Activated naive CD4-positive, alpha-beta T cell treated with anti-CD3 and anti-CD28 coated beads for 36 hours (primary cell): ENCODE results near the gene HPCA. TPM values are rescaled to one million over a fixed set of nuclear protein-coding genes. Genes with fewer than 3 reads are reported as not detected.

Experiments
- CTCF ChIA-PET: fragments of 350-600 bp; sonication (Branson Sonifier 250); formaldehyde crosslinking; loops from one replicate; lab custom pipeline; 2021; ENCODE audit warnings: antibody characterized with exemption; lab: Charles Lee
- DNase-seq: peaks from one replicate; pipeline ENCODE4 v3.0.0-alpha.2; 2020
- H3K27ac Mint-ChIP-seq: one replicate; pipeline ENCODE4 v1.8.0; 2021; ENCODE audit warnings: mild to moderate bottlenecking, mixed read lengths
- H3K27me3 Mint-ChIP-seq: one replicate; pipeline ENCODE4 v1.8.0; 2021; ENCODE audit warnings: low read depth, mixed read lengths
- H3K36me3 Mint-ChIP-seq: one replicate; pipeline ENCODE4 v1.8.0; 2021; ENCODE audit warnings: low read depth, mixed read lengths
- H3K4me1 Mint-ChIP-seq: one replicate; pipeline ENCODE4 v1.8.0; 2021; ENCODE audit warnings: low read depth, mixed read lengths
- H3K4me3 Mint-ChIP-seq: one replicate; pipeline ENCODE4 v1.8.0; 2021; ENCODE audit warnings: mild to moderate bottlenecking, moderate library complexity, mixed read lengths
- H3K9me3 Mint-ChIP-seq: one replicate; pipeline ENCODE4 v1.8.0; 2021; ENCODE audit warnings: mixed read lengths
- intact Hi-C: fragments of 100-400 bp; cut with micrococcal nuclease; formaldehyde crosslinking; loops from one replicate; pipeline ENCODE4 v1.15.1; 2023
- total RNA-seq, 2 experiments: library from RNA; stranded (reverse); gene quantifications; one replicate each; pipeline ENCODE4 v1.2.3, GENCODE V29; 2021

Gene HPCA
- total RNA-seq, 2 experiments from 2014 or later: not detected

DNA sequence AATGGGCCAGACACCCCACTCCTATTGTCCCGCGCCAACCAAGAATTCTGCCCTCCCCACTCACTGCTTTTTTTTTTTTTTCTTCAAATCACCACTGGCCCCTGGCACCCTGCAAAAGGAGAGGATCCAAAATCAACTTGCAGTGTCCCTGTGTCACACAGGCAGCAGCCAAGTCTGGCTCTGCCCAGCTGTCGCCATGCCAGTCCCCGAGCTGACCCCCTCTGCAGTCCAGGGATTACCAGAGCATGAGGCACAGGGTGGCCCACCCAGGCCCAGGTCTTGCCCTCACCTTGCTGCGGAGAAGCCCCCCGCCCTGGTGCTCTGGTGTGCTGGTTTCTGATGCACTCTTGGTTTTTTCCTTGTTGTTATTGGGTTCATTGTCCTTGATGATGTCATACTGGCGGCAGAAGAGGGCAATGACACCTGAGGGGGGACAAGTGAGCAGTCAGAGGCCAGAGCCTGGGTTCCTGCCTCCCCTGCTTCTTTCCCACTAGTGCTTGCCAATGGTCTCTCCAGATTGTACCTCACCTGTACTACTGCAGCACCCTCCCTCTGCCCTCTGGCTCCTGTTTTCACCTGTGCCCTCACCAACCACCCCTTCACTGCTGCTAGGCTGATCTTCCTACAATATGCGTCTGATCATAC lies 21.8 kb upstream of the HPCA start:
- intact Hi-C loops: no loop called here
- H3K9me3 Mint-ChIP-seq: no peaks in the 10 kb centered on the region

DNA sequence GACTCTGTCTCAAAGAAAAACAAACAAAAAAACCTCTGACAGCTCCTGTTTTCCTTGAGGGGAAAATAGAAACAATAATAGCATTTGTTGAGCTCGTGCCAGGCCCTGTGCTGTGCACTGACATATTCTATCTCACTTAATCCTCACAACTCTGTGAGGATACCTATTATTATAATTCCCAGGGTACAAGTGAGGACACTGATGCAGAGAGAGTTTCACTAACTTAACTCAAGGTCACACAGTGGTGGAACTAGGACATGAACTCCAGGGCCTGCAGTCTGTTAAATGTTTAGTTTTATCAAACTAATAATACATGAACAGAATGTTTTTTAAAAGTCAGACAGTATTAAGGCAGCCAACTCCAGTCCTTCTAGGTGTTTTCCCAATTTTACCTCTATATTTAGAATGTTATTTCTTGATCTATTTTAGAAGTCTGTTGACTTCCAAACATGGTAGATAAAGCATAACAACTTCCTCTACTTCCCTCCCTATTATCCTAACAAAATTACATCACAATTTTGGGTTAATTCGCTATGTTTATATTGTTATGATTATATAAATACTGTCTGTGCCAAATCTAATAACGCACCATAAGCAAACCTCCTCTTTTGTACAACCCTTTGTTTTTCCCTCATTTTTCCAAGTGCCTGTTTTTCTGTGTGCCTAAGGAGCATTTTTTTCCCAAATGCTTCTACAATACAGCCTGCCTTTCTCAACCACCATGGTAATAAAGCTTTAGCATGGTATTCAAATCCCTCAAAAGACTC lies 20.5 kb upstream of the HPCA start:
- no peak for DNase-seq
- Mint-ChIP-seq H3K4me3 (no peak overlapping the region), H3K27me3 (peaks cover 11% of the 10 kb centered on the region), H3K36me3 (peaks cover 2% of the 10 kb centered on the region), H3K27ac (no peak overlapping the region), H3K9me3 (no peaks in the 10 kb centered on the region), H3K4me1 (peaks cover 3% of the 10 kb centered on the region)
- CTCF ChIA-PET: interaction anchor here (1.3 to 2.5 kb wide), 2 partner anchors 13 to 153 kb away, joined by 3 to 8 read pairs; no protein-coding TSS in a partner anchor
- intact Hi-C loops: no loop called here

More for the DNA sequence above, 21.8 kb upstream of the HPCA start:
- Mint-ChIP-seq H3K36me3 (peaks cover 2% of the 10 kb centered on the region), H3K27ac (no peak overlapping the region), H3K4me3 (no peak overlapping the region), H3K27me3 (peaks cover 4% of the 10 kb centered on the region), H3K4me1 (no peaks in the 10 kb centered on the region)
- no peak for DNase-seq
- CTCF ChIA-PET: no interaction called here

DNA sequence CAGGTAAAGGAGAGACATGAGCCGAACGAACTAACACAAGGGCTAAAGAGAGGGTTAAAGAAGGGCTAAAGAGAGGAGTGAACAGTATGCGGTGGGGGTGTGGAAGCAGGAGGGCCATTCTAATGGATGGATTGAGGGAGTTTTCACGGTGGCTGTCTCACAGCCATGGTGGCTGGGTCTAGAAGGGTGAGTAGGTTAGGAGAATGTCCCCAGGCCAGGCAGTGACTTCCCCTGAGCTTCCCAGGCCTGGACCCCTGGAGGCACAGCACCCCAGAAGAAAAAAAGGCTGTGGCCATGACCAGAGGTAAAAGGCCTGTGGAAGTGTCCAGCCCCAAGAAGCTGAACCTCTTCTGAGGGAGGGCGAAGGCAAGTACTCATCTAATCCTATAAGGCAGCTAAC lies 19.1 kb upstream of the HPCA start:
- Mint-ChIP-seq H3K27ac (no peak overlapping the region), H3K27me3 (peaks cover 22% of the 10 kb centered on the region), H3K4me3 (no peak overlapping the region), H3K4me1 (peaks cover 6% of the 10 kb centered on the region), H3K9me3 (no peaks in the 10 kb centered on the region), H3K36me3 (peaks cover 2% of the 10 kb centered on the region)
- CTCF ChIA-PET: interaction anchor here (0.9 to 2.5 kb wide), 2 partner anchors 8 to 155 kb away, joined by 4 to 8 read pairs; no protein-coding TSS in a partner anchor
- DNase-seq: no peak
- intact Hi-C loops: no loop called here

DNA sequence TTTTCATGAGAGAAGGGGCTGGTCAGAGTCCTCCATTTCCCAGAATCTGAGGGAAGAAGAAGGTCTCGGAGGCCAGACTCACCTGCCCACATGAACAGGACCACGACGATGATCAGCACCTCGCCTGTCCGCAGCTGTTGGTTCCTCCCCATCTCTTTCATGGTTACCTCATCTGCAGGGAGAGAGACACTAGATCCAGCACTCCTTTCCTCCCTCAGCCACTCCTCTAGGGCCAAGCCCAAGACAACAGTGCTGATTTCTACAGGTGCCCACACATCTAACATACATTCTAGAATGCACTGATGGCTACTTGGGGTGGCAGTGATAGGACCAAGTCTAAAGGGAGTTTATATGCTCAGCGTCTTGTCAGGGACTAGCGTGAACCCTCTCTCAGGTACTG lies 18.6 kb upstream of the HPCA start:
- Mint-ChIP-seq H3K27ac (no peak overlapping the region), H3K4me3 (no peak overlapping the region), H3K4me1 (peaks cover 6% of the 10 kb centered on the region), H3K36me3 (peaks cover 2% of the 10 kb centered on the region), H3K9me3 (no peaks in the 10 kb centered on the region), H3K27me3 (peaks cover 24% of the 10 kb centered on the region)
- intact Hi-C loops: no loop called here
- CTCF ChIA-PET: interaction anchor here (0.9 to 2.5 kb wide), 2 partner anchors 8 to 155 kb away, joined by 4 to 8 read pairs; no protein-coding TSS in a partner anchor
- no peak for DNase-seq

DNA sequence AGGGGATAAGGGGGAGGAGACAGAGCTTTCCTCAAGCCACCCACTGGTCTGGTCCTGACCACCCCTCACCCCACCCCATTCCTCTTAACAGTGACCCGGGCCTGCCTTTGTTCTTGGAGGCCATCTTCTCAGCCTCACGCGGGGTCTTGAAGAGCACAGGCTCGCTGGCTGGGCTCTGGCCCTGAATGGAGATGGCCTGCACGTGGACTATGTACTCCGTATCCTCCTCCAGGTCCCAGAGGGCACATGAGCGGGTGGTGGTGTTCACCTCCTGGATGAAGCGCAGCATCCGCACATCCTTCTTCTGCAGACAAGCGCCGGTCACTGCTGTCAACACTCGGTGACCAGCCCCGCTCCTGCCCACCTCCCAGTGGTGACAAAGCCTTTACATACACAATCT lies 18.2 kb upstream of the HPCA start:
- H3K4me1 Mint-ChIP-seq: peaks cover 6% of the 10 kb centered on the region
- peaks cover 26% of the 10 kb centered on the region for H3K27me3 Mint-ChIP-seq
- intact Hi-C loops: no loop called here
- CTCF ChIA-PET: interaction anchor here (0.9 to 2.5 kb wide), 3 partner anchors 9 to 156 kb away, joined by 3 to 8 read pairs (median 7); no protein-coding TSS in a partner anchor
- no peaks in the 10 kb centered on the region for H3K36me3 Mint-ChIP-seq
- DNase-seq: no peak
- H3K27ac Mint-ChIP-seq: no peak overlapping the region
- no peaks in the 10 kb centered on the region for H3K9me3 Mint-ChIP-seq
- no peak overlapping the region for H3K4me3 Mint-ChIP-seq

DNA sequence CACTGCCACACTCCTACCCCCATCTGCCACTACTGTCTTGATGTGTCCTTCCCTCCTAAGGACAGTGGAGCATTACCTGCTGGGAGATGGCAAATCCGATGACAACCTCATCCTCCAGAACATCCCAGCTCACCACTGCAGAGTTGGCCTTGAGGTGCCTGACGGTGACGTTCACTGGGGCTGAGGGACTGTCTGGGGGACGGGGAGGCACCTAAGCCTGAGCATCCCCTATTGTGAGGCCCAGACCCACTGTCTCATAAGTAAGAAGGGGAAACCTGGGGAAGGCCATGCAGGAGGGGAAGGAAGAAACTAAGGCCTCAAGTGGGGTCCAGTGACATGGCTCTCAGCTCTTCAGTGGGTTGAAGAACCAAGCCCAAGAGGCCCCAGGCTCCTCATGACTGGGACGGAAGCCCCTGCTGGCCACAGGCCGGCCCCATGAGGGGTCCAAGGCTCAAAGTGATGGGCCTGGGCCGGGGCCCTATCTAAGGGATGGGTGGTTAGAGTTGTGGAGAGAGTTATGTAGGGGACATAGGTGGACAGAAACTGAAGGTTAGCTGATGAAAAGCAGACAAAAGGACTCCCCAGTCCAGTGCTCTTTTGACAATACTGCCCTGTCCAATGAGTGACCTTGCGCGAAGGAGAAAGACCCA lies 17.4 kb upstream of the HPCA start:
- Mint-ChIP-seq H3K27ac (no peak overlapping the region), H3K27me3 (peaks cover 26% of the 10 kb centered on the region), H3K36me3 (no peaks in the 10 kb centered on the region), H3K4me1 (peaks cover 6% of the 10 kb centered on the region), H3K4me3 (no peak overlapping the region), H3K9me3 (no peaks in the 10 kb centered on the region)
- DNase-seq: no peak
- CTCF ChIA-PET: interaction anchor here (0.9 to 2.5 kb wide), 3 partner anchors 8 to 157 kb away, joined by 3 to 8 read pairs (median 7); no protein-coding TSS in a partner anchor
- intact Hi-C loops: loop anchor here (1.0 kb wide), 1 partner anchor 41 kb away; no protein-coding TSS in a partner anchor

DNA sequence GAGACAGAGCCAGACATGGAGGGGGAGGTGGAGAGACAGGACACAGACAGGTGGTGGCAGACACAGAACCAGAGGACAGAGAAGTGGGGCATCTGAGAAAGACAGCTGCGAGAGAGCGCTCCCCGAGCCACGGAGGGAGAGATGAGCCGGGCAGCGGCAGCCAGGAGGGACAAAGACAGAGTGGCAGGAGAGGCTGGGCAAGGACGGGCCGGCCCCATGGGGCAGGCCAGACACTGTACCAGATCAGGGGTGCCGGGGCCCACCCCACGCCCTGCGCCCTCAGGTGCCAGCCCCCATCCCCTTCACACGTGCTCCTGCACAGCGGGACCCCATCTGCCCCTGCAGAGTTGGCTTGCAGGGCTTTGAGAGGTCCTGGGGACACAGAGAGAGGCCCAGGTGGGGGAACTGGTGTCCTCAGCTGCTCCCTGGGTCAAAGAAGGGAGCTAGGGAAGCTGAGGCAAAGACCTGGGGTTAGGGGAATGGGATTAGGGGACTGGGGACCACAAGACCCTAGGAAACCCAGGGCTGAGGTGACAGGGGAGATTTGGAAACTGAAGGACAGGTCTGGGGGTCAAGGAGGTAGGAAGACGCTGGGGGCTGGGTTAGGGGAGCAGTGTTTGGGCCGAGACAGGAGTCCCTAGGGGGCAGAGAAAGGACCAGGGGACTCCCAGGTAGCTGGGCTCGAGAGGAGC lies 16.2 kb upstream of the HPCA start:
- Mint-ChIP-seq H3K27me3 (peaks cover 31% of the 10 kb centered on the region), H3K27ac (no peak overlapping the region), H3K4me1 (peaks cover 6% of the 10 kb centered on the region), H3K36me3 (no peaks in the 10 kb centered on the region), H3K9me3 (no peaks in the 10 kb centered on the region), H3K4me3 (peak overlapping the region; percentile 35)
- intact Hi-C loops: loop anchor here (1.0 kb wide), 1 partner anchor 42 kb away; no protein-coding TSS in a partner anchor
- no peak for DNase-seq
- CTCF ChIA-PET: interaction anchor here (7.8 kb wide), 1 partner anchor 158 kb away, joined by 63 read pairs; no protein-coding TSS in a partner anchor

DNA sequence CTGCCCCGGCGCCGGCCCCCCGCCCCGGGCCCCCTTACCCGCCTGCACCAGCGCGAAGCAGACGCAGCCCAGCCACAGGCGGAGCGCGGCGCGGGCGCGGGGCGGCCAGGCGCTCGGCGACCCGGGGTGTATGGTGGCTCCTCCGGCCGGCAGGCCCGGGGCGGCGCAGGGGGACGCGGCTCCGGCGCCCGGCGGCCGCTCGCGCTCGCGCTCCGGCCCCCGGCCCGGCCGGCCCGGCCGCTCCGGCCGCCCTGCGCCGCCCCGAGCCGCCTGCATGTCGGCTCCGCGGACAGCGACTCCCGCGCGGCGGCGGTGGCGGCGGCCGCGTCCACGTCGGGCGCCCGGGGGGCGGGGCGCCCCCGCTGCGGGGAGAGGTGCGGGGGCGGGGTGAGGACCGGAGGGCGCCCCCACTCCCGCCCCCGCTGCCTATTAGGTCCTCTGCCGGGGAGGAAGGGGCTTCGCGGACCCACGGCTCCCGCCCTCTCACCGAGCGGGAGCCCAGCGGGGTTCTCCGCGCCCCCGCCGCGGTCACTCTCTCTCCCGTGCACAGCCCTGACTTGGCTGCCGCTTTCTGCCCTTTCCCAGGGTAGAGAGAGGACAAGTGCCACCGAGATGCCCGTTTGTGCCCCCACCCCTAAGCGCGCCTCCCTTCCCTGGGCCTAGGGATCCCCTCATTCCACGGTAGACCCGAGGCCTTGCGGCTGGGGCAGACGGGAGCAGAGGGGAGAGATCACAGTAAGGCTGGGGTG lies 15.5 kb upstream of the HPCA start, which contains the start of gene FNDC5:
FNDC5 (minus strand) TSS at position 298 of the 749 bp plus-strand sequence.
- Mint-ChIP-seq H3K36me3 (no peaks in the 10 kb centered on the region), H3K4me3 (peak within 1 kb of the TSS; percentile 35), H3K27me3 (peaks cover 39% of the 10 kb centered on the region), H3K9me3 (no peaks in the 10 kb centered on the region), H3K27ac (no peak within 1 kb of the TSS), H3K4me1 (peaks cover 6% of the 10 kb centered on the region)
- intact Hi-C loops: no loop called here
- no peak for DNase-seq
- CTCF ChIA-PET: interaction anchor here (0.8 to 7.8 kb wide), 9 partner anchors 12 to 215 kb away, joined by 3 to 63 read pairs (median 4); no protein-coding TSS in a partner anchor

DNA sequence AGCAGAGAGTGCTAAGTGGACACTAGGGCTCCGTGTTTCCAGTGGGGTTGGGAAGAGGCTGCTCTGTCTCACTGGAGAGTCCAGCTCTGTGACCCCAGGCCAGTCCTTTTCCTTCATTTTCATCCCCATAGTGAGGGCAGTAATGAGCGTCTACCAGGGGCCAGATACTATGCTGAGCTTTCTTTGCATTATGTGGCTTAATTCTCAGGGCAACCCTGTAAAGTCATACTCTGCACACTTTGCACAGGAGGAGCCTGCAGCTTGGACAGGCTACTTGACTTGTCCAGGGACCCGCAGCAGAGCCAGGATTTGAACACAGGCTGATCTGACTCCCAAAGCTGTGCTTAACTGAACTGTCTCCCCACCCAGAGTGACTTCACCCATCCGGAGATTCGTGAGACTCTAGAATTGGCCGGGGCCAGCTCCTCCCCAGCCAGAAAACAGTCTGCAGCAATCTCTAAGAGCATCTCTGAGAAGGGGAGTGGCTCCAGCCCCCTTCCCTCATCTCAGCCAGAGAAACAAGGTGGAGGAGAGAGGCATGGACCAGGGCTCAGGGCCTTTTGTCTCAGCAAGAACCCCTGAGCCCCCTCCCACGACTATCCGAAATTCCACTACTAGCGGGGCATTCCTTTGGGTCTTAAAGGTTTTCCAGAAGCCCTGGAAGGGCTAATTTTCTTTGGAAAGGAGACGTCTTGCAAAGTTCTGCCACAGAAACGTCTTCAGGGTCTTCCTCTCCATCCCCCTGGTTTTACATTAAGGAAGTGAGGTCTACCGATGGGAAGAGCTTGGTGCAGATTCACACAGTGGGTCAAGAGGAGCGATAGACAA lies 14.7 kb upstream of the HPCA start:
- intact Hi-C loops: loop anchor here (1.0 to 2.0 kb wide), 3 partner anchors 99 to 351 kb away; no protein-coding TSS in a partner anchor
- Mint-ChIP-seq H3K27me3 (peaks cover 40% of the 10 kb centered on the region), H3K9me3 (no peaks in the 10 kb centered on the region), H3K36me3 (no peaks in the 10 kb centered on the region), H3K27ac (no peak overlapping the region), H3K4me1 (peaks cover 6% of the 10 kb centered on the region), H3K4me3 (no peak overlapping the region)
- no peak for DNase-seq
- CTCF ChIA-PET: interaction anchor here (0.6 to 7.8 kb wide), 11 partner anchors 12 to 214 kb away, joined by 3 to 63 read pairs (median 3); no protein-coding TSS in a partner anchor

DNA sequence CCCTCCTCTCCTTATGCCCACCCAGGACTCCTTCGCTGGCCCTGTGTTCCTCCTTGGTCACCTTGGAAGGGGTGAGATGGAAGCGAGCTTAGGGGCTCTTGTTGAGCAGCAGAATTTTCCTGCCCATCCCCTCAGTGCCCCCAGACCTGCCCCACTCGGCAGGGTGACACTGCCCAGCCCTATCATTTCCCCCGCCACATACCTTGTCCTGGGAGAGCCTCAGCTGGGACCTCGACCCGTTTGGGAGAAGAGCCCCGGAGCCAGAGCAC lies 14.2 kb upstream of the HPCA start:
- intact Hi-C loops: loop anchor here (1.0 to 2.0 kb wide), 3 partner anchors 99 to 351 kb away; no protein-coding TSS in a partner anchor
- CTCF ChIA-PET: interaction anchor here (0.6 to 7.8 kb wide), 9 partner anchors 13 to 160 kb away, joined by 3 to 63 read pairs (median 4); no protein-coding TSS in a partner anchor
- Mint-ChIP-seq H3K9me3 (no peaks in the 10 kb centered on the region), H3K27ac (no peak overlapping the region), H3K27me3 (peaks cover 40% of the 10 kb centered on the region), H3K4me3 (no peak overlapping the region), H3K36me3 (no peaks in the 10 kb centered on the region), H3K4me1 (peaks cover 6% of the 10 kb centered on the region)
- no peak for DNase-seq
